Large intestine (tissue), 3 donors: ENCODE data around the gene TLCD5. TPM values are rescaled to one million over a fixed set of nuclear protein-coding genes. Genes with fewer than 3 reads are reported as not detected.

Source experiments
- DNase-seq, 2 donors: peaks; one replicate each; pipeline versions ENCODE4 v3.0.0 to v3.0.0-alpha.2; 2013
- H3K27ac ChIP-seq: one replicate; pipeline ENCODE4 v1.5.1; 2013; ENCODE audit warnings: low read length
- H3K27me3 ChIP-seq: 2 replicates; pipeline ENCODE4 v1.6.1; 2013; ENCODE audit warnings: low read length; ENCODE audit not compliant: control insufficient read depth, insufficient read depth
- H3K36me3 ChIP-seq: 2 replicates; pipeline ENCODE4 v1.6.1; 2013; ENCODE audit warnings: low read length; ENCODE audit not compliant: control insufficient read depth, insufficient read depth
- H3K4me1 ChIP-seq: one replicate; pipeline ENCODE4 v1.6.1; 2013; ENCODE audit warnings: low read length; ENCODE audit not compliant: control insufficient read depth, insufficient read depth
- H3K4me3 ChIP-seq: one replicate; pipeline ENCODE4 v1.5.1; 2013; ENCODE audit warnings: low read length
- H3K9me3 ChIP-seq: one replicate; pipeline ENCODE4 v1.6.1; 2013; ENCODE audit warnings: mild to moderate bottlenecking, low read depth, low read length, moderate library complexity; ENCODE audit not compliant: control insufficient read depth
- WGBS: methylation state at CpG from one replicate; pipeline ENCODE4 v1.1.5; 2013; ENCODE audit warnings: low lambda C conversion rate; ENCODE audit not compliant: insufficient coverage; 5-methylcytosine and 5-hydroxymethylcytosine counted together
- polyA plus RNA-seq: library from polyadenylated mRNA; unstranded; fragments of 120-200 nt; gene quantifications from one replicate; pipeline ENCODE4 v1.2.1, GENCODE V29; 2013

Gene TLCD5
- polyA plus RNA-seq, 1 donor = 5.4 TPM

DNA sequence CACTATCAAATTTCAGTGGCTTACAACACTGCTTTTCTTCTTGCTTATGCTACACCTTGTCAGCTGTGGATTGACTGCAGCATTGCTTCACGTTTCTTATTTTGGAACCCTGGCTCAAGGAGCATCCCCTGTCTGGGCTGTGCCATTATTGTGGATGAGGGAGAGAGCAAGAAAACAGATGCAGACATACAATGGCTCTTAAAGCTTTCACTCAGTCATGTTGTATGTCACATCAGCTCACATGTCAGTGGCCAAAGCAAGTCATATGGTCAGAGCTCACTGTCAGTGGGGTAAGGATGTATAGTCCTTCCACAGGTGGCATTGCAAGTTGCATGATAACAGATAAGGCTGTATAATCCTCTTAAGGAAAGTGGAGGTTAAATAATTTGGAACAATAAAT is 21.1 kb downstream of the TLCD5 start:
- WGBS = no CpG with 5 or more reads among the region's 1 CpG
- DNase-seq = no peak
- Histone ChIP-seq H3K4me1 (peaks cover 24% of the 10 kb centered on the region), H3K36me3 (no peaks in the 10 kb centered on the region), H3K27ac (no peak overlapping the region), H3K4me3 (no peak overlapping the region), H3K27me3 (no peaks in the 10 kb centered on the region), H3K9me3 (no peaks in the 10 kb centered on the region)

DNA sequence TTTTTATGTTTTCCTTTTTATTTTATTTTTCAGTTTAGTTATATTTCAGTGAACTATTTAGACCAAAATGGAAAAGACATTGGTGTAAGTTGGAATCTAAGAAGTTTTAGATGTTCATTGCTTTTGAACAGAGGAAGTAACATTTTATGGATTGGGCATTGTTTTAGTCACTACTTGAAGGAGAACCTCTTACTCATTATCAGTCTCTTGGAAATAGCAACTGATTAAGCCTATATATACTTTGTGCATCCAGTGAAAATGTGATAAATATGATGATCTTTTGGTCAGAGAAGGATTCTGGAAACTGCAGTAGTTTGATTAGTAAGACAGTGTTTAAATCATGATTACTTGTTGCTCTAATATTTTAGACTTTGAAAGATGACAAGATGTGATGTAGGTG is 25.5 kb downstream of the TLCD5 start:
- Histone ChIP-seq H3K36me3 (no peaks in the 10 kb centered on the region), H3K27ac (no peak overlapping the region), H3K27me3 (no peaks in the 10 kb centered on the region), H3K4me3 (no peak overlapping the region), H3K9me3 (no peaks in the 10 kb centered on the region), H3K4me1 (peaks cover 17% of the 10 kb centered on the region)
- DNase-seq = no peak

DNA sequence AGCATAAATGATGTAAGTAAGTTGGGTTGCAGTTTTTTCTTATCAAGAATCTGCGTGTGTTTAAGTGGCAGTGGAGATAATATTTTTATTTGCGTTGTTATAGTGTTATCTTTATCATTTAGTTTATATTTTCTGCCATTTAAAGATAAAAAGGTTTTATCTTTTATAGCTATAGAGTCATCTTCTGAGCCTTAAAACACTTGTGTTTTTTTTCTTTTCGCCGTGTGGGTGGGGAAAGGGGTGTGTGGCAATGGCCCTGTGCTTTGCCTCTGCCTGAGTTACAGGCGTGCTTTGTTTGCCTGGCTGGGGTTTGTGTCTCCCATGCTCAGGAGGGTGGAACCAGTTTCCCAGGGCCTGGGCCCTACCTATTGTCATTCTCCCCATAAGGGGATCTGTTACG is 27.3 kb downstream of the TLCD5 start:
- Histone ChIP-seq H3K36me3 (no peaks in the 10 kb centered on the region), H3K4me3 (no peak overlapping the region), H3K4me1 (peaks cover 16% of the 10 kb centered on the region), H3K27me3 (no peaks in the 10 kb centered on the region), H3K27ac (no peak overlapping the region), H3K9me3 (no peaks in the 10 kb centered on the region)
- DNase-seq = no peak
- 0% methylated on average over 1 of the region's 6 CpGs for WGBS

DNA sequence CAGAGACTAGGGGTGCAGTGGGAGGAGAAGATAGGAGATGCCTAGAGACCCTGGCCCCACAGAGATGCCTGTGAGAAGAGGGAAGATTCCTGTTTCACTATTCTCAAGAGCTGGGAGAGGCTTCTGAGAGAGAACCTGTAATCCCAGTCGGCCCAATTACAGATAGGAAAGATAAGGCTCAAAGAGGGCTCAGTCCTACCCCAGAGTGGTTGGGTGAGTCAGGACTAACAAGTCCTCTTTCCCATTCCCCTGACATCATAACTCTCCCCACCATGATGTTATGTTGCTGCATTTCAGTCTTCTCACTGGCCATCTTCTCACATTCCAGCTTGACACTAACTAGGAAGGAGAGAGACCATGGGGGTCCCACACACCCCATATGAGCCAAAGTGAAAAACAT is 29.0 kb downstream of the TLCD5 start:
- H3K9me3 ChIP-seq = no peaks in the 10 kb centered on the region
- H3K4me3 ChIP-seq = no peak overlapping the region
- H3K27ac ChIP-seq = no peak overlapping the region
- H3K27me3 ChIP-seq = no peaks in the 10 kb centered on the region
- WGBS = no CpG with 5 or more reads among the region's 1 CpG
- H3K36me3 ChIP-seq = no peaks in the 10 kb centered on the region
- H3K4me1 ChIP-seq = peaks cover 13% of the 10 kb centered on the region
- DNase-seq = no peak

DNA sequence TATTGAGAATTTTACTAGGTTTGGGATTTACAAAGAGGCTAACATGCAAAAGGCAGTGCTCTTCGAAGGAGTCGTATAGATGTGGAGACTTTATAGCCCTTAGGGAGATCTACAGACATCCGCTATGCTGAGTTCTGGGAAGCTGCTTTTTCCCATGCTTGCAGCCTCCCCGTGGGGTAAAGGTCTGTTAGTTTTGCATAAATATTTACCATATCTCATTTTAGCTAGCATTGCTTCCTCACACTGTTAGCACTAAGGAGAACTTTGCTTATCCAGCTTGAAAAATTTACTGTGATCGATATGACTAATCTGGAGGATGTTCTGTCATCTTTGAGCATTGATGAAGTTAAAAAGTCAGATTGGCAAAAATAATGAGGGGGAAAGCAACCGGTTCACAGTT is 29.7 kb downstream of the TLCD5 start:
- 37% methylated on average over 2 of the region's 6 CpGs for WGBS
- Histone ChIP-seq H3K36me3 (no peaks in the 10 kb centered on the region), H3K27ac (no peak overlapping the region), H3K9me3 (no peaks in the 10 kb centered on the region), H3K27me3 (no peaks in the 10 kb centered on the region), H3K4me1 (peaks cover 13% of the 10 kb centered on the region), H3K4me3 (no peak overlapping the region)
- DNase-seq = no peak

DNA sequence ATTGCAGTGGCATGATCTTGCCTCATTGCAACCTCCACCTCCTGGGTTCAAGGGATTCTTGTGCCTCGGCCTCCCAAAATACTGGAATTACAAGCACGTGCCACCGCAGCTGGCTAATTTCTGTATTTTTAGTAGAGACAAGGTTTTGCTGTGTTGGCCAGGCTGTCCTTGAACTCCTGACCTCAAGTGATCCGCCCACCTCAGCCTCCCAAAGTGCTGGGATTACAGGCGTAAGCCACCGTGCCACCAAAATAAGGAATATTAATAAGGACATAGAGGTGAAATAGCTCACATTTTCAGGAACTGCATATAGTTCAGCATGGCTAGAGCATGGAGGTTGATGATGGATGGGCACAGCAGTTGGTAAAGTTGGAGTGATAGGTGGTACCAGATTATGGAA is 32.5 kb downstream of the TLCD5 start:
- no CpG with 5 or more reads among the region's 6 CpGs for WGBS
- H3K27me3 ChIP-seq = no peaks in the 10 kb centered on the region
- DNase-seq = no peak
- no peaks in the 10 kb centered on the region for H3K9me3 ChIP-seq
- H3K27ac ChIP-seq = no peak overlapping the region
- H3K36me3 ChIP-seq = no peaks in the 10 kb centered on the region
- no peak overlapping the region for H3K4me3 ChIP-seq
- peaks cover 12% of the 10 kb centered on the region for H3K4me1 ChIP-seq

DNA sequence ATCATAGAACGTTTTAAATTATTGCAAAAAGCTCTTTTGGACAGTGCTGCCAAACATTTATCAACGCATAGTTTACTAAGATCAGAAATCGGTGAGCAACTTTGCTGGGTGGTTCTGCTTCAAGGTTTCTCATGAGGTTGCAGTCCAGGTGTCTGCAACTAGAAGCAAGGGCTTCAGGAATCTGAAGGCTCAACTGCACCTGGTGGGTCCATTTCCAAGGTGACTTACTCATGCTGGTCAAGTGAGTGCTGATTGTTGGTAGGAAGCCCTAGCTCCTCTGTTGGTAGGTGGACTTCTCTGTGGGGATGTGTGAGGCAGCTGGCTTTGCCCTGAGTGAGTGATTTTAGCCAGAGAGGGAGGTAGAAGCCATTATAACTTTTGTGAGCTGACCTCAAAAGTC is 33.6 kb downstream of the TLCD5 start:
- H3K36me3 ChIP-seq = no peaks in the 10 kb centered on the region
- H3K9me3 ChIP-seq = no peaks in the 10 kb centered on the region
- no CpG with 5 or more reads among the region's 3 CpGs for WGBS
- peaks cover 7% of the 10 kb centered on the region for H3K4me1 ChIP-seq
- H3K4me3 ChIP-seq = no peak overlapping the region
- H3K27ac ChIP-seq = no peak overlapping the region
- DNase-seq = no peak
- no peaks in the 10 kb centered on the region for H3K27me3 ChIP-seq

DNA sequence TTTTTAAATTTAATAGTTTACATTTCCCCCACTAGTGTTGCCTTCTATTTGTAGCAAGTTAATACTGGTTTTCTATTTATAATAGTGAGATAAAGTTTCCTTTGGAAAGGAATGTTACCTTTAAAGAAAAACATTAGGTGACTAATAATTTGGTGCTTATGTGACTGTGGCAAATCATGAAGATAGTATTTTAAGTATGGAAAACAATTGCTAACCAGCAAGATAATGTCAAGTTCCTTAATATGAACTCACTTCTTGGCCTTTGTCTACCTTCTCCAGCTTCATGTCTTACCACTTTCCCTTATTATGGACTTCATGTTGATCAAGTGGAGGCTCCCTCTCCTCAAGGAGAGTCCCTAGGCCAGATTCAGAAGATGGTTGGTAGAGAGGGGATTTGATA is 38.3 kb downstream of the TLCD5 start:
- H3K4me1 ChIP-seq = no peaks in the 10 kb centered on the region
- H3K4me3 ChIP-seq = no peak overlapping the region
- H3K27ac ChIP-seq = no peak overlapping the region
- no peaks in the 10 kb centered on the region for H3K36me3 ChIP-seq
- DNase-seq = no peak
- H3K27me3 ChIP-seq = no peaks in the 10 kb centered on the region
- no peaks in the 10 kb centered on the region for H3K9me3 ChIP-seq

DNA sequence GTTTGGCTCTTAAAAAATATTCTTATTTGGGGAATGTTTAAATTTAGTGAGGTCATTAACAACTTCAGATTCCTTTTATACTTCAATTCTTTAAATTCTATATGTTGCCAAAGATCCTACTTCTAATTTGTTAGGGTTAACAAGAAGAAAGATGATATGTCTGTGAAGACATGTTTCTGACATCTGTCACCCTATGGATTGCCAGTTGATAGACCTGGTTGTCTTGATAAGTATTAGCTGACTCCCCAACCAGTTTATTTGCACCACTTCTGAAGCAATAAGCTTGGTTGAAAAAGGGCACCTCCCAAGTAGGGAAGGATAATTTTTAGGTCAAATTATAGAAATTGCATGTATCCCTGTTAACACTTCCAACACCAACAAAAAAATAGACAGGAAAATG is 40.4 kb downstream of the TLCD5 start:
- no peak overlapping the region for H3K4me3 ChIP-seq

DNA sequence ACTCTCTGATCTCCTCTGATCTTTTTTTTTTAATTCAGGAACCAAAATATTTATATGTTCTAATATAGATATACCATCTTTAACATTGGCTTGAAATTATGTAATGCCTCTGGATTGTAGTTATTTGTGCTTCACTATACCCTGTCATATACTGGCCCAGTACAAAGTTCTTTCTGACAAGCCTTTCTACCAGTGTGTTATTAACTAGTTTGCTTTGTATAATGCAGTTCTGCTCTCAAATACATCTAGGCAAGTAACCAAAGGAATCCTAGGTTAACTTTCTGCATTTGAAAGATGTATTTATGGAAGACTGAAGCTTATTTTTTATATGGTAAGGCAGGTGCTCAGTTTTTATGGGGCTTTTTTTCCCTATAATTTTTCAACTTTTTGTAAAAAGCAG is 47.2 kb downstream of the TLCD5 start:
- H3K27ac ChIP-seq = peak overlapping the region; percentile 74
- H3K4me1 ChIP-seq = peaks cover 11% of the 10 kb centered on the region
- no peaks in the 10 kb centered on the region for H3K36me3 ChIP-seq
- H3K9me3 ChIP-seq = no peaks in the 10 kb centered on the region
- DNase-seq = peak; percentile 54 to 78
- no peaks in the 10 kb centered on the region for H3K27me3 ChIP-seq
- H3K4me3 ChIP-seq = no peak overlapping the region

More for the DNA sequence above, 40.4 kb downstream of the TLCD5 start:
- no peak overlapping the region for H3K27ac ChIP-seq
- H3K36me3 ChIP-seq = no peaks in the 10 kb centered on the region
- no peaks in the 10 kb centered on the region for H3K4me1 ChIP-seq
- no peaks in the 10 kb centered on the region for H3K27me3 ChIP-seq
- DNase-seq = no peak
- H3K9me3 ChIP-seq = no peaks in the 10 kb centered on the region

DNA sequence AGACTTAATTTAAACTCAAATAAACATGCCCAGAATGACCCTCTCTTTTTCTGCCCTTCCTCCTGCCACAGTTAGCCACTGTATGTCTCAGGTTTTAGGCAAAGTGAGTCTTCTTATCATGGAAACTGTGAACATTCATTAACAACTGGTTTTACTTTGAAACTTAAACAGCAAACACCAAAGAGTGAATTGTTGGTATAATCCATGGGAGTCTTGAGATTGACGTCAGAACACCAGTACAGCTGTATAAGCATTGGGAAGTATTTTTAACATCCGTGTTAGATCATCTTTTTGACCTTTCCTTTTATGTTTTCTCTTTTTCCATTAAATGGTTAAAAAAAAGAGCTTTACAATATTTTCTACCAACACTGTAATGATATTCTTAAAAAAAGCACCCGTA is 50.0 kb downstream of the TLCD5 start:
- WGBS = 76% methylated on average over 2 of the region's 3 CpGs
- Histone ChIP-seq H3K27me3 (no peaks in the 10 kb centered on the region), H3K4me1 (peaks cover 11% of the 10 kb centered on the region), H3K36me3 (no peaks in the 10 kb centered on the region), H3K4me3 (no peak overlapping the region), H3K9me3 (no peaks in the 10 kb centered on the region), H3K27ac (no peak overlapping the region)
- peak in 1 of 2 donors; percentile 21 for DNase-seq
